GM12878 (cell line): ENCODE measurements around the gene MB21D2.

Source experiments
- BRCA1 ChIP-seq: IDR thresholded peaks from 2 replicates; pipeline ENCODE4 v1.6.1; 2011; ENCODE audit warnings: low read depth, low read length, improper control_type of control experiment
- CBX5 ChIP-seq: sonication (generic); IDR thresholded peaks from 2 replicates; pipeline ENCODE4 v1.6.1; 2016; ENCODE audit warnings: low read depth, moderate library complexity, mild to moderate bottlenecking, inconsistent platforms
- CTCF ChIP-seq, 3 experiments: IDR thresholded peaks in 2 of 3; conservative IDR thresholded peaks in 1 of 3; 2 replicates each; pipeline ENCODE4 v1.5.1; 2011; ENCODE audit warnings: low read depth in 3 of 3, low read length in 3 of 3, mild to moderate bottlenecking in 3 of 3, control low read depth in 2 of 3, moderate library complexity in 2 of 3, inconsistent platforms in 1 of 3, mixed read lengths in 1 of 3; ENCODE audit not compliant: control insufficient read depth in 2 of 3, insufficient read depth in 1 of 3; ENCODE audit errors: extremely low read depth in 1 of 3
- EP300 ChIP-seq, 2 experiments: fragments of 150-350 bp in 1 of 2; IDR thresholded peaks; 2 replicates each; pipeline ENCODE4 v1.6.1; 2011 to 2012; ENCODE audit warnings: low read depth in 2 of 2, low read length in 2 of 2, borderline replicate concordance in 1 of 2, improper control_type of control experiment in 1 of 2, inconsistent platforms in 1 of 2; ENCODE audit not compliant: control insufficient read depth in 1 of 2
- NFYB ChIP-seq: IDR thresholded peaks from 2 replicates; pipeline ENCODE4 v1.6.1; 2011; ENCODE audit warnings: low read depth, mild to moderate bottlenecking, low read length, improper control_type of control experiment, moderate library complexity; ENCODE audit not compliant: insufficient read depth
- NRF1 ChIP-seq: conservative IDR thresholded peaks from 2 replicates; pipeline ENCODE4 v1.6.1; 2011; ENCODE audit warnings: mild to moderate bottlenecking, low read depth, low read length, improper control_type of control experiment
- POLR2AphosphoS5 ChIP-seq: IDR thresholded peaks from 2 replicates; pipeline ENCODE4 v1.6.1; 2011; ENCODE audit warnings: mild to moderate bottlenecking, low read length, inconsistent platforms
- SMC3 ChIP-seq: IDR thresholded peaks from 2 replicates; pipeline ENCODE4 v1.6.1; 2011; ENCODE audit warnings: low read length, improper control_type of control experiment, borderline replicate concordance
- ZNF592 ChIP-seq: fragments of 450-650 bp; IDR thresholded peaks from 2 replicates; pipeline ENCODE4 v1.6.1; 2017; ENCODE audit warnings: mild to moderate bottlenecking, moderate library complexity

GRCh38 chr3:192917028-192917403 is 640 bp downstream of the MB21D2 start:
- TF ChIP-seq POLR2AphosphoS5 (peak; percentile 74), SMC3 (no peak), CBX5 (0 out of 2 replicates have a peak, but pooled peaks have one; percentile 49), NRF1 (no peak), EP300 (IDR thresholded peaks at IDR 0.05; ENCODE audit: borderline replicate concordance in 1 of 2, control insufficient read depth in 1 of 2, low read depth in 2 of 2, low read length in 2 of 2) (no peak), ZNF592 (no peak), NFYB (no peak), BRCA1 (no peak), CTCF (IDR thresholded peaks at IDR 0.05 in 2 of 3, conservative IDR thresholded peaks at IDR 0.05 in 1 of 3; ENCODE audit: control insufficient read depth in 2 of 3, extremely low read depth in 1 of 3, insufficient read depth in 1 of 3, low read depth in 3 of 3, low read length in 3 of 3) (peak in 2 of 3 experiments; percentile 5 to 8; a peak in 2 of 6 replicates)
